NCI-H524 (cell line): Measurements from ENCODE around the gene POLG.

Source experiments
- DNase-seq, 2 experiments: peaks; one replicate each; lab custom pipeline; 2025; lab: John Stamatoyannopoulos, UW

Gene POLG

GRCh38 chr15:89326316-89326715 is 8.3 kb downstream of the POLG start:
- DNase-seq: no peak

DNA sequence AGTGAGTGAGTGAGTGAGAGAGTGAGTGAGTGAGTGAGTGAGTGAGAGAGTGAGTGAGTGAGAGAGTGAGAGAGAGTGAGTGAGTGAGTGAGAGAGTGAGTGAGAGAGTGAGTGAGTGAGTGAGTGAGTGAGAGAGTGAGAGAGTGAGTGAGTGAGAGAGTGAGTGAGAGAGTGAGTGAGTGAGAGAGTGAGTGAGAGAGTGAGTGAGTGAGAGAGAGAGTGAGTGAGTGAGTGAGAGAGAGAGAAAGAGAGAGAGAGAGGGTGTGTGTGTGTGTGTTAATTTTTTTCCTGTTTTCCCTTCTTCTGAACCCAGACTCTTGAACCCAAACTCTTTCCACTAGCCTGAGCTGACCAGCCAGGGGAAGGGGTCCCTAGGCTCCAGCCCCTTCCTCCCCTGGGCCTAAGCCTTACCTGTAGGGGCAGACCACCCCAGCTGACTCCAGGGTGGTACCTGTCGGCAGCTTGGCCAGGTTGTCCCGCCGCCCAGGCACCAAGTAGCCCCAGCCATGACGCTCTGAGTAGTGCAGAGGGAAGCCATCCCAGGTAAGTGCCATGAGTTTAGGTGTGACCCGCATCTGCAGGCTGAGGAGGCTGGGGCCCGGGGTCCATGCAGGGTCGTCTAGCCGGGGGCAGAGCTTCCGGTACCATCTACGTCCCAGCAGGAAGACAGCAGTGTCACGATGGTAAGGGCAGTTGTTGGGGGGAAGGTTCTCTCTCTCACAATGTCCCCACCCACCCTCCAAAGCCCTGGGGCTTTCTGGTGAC is 9.4 kb downstream of the POLG start:
- DNase-seq: no peak

- DNase-seq: no peak
Measured at GRCh38 chr15:89323825-89324224, 10.8 kb downstream of the POLG start.

- DNase-seq: no peak
Measured at GRCh38 chr15:89322822-89323221, 11.8 kb downstream of the POLG start.

GRCh38 chr15:89321521-89322410 is 12.9 kb downstream of the POLG start:
- DNase-seq: no peak

DNA sequence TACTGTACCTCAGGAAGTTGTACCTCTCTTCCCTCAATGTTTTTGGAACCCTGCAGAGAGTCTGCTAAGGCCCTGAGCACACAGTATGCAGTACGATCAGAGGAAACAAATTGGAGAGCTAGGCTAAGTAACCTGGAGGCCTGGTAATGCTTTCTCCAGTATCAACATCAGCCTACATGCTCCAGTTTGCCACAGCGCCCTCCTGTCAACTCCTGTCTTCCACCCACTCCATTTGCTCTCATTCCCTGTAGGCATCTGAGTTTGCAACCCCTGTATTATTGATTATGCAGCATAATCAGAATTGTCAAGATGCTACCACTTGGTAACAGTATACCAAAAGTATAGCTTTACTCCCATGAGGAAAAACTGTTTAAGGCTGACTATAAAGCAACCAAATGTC is 14.4 kb downstream of the POLG start:
- DNase-seq: no peak

GRCh38 chr15:89319678-89320077 is 14.9 kb downstream of the POLG start:
- no peak for DNase-seq

- DNase-seq: no peak
Measured at GRCh38 chr15:89317186-89317720, 17.4 kb downstream of the POLG start.

GRCh38 chr15:89316504-89316903 is 18.1 kb downstream of the POLG start:
- no peak for DNase-seq

GRCh38 chr15:89315375-89315929 is 19.2 kb downstream of the POLG start:
- DNase-seq: no peak

DNA sequence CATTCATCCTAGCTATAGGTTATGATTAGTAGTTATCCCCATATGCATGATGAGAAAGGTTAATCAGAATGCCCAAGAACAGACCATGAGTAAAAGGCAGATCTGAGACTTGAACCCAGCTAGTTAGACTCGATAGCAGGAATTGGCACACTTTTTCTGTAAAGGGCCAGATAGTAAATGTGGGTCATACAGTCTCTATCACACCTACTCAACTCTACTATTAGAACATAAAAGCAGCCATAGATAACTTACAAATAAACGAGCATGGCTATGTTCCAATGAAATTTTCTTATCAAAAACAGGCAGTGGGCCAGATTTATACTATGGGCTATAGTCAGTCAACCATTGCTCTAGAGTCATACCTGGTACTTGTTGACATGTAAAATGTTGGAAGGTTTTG is 24.6 kb downstream of the POLG start:
- DNase-seq: no peak

DNA sequence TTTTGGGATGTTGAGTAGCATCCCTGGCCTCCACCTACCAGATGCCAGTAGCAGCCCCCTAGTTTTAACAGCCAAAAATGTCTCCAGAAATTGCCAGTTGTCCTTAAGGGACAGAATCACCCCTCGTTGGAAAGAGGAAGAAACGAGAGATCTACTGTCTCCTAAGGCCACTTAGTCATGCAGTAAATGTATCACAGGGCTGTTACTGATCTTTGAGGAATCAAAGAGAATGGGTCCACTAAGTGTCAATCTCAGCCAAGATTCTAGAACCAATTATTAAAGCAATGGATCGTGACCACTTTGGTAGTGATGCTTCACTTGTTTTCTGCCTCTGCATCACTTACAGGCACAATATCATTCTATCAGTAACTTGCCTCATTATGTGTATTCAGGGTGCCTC is 26.4 kb downstream of the POLG start:
- no peak for DNase-seq

DNA sequence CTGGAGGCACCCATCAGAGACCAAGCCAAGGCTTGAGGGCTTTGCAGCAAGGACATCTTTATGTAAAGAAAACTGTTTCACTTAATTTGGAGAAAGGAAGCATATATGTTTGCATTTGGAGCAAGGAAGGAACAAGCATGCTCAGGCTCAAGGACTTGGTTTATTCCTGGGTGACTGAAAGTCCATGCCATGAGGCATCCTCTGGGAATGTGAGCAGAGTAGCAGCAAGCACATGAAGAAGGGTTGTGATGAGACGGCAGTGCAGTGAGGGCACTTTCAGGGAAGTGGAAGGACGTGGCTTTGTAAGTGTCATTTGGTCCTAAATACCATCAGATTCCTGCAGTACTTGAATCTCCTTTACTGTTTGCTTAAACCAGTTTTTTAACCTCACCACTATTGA is 26.8 kb downstream of the POLG start:
- DNase-seq: no peak

DNA sequence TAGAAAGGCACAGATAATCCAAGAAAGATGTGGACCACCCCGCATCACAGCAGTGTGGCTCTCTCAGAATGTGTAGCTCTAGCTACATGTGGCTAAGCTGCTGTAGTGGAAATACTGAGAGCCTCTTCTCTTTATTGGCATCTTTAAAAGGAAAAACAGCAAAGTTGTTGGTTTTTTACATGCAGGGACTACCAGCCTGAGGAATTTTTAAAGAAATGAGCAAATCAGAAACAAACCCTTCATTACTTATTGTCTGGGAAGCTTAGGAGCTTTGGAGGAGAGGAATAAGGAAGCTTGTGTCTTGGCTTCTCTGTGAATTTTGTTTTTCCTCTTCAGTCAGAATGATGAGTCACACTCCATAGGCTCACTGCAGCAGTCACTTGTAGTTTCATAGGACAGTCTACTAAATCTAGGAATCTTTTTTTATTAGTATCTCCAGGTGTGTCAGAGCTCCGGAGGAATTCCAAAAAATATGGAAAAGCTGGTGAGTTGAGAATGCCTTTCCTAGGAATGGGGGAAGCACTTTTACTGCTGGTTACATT is 27.5 kb downstream of the POLG start:
- no peak for DNase-seq

GRCh38 chr15:89305395-89305794 is 29.2 kb downstream of the POLG start:
- no peak for DNase-seq

GRCh38 chr15:89303986-89304385 is 30.6 kb downstream of the POLG start:
- no peak for DNase-seq

GRCh38 chr15:89301304-89302089 is 33.1 kb downstream of the POLG start:
- DNase-seq: no peak

- DNase-seq: peak; percentile 16 to 44
Measured at GRCh38 chr15:89299896-89300295, 34.7 kb downstream of the POLG start.

DNA sequence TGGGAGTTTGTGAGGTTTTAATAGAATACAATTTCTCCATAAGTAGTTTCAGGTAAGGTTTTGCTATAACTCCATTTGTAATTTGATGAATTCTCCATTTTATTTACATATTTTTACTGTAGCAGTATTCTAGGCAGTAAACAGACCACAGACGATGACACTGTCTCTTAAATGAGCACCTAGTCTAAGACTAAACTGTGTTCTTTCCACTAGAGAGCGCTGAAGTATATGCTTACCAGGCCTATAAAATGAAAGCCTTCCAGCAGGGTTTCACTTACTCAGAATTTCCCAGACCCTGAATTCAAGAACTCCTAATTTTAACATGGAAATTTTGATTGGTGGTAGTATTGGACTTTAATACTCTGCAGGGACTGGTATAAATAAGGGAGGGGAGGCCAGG is 41.6 kb downstream of the POLG start:
- DNase-seq: no peak

DNA sequence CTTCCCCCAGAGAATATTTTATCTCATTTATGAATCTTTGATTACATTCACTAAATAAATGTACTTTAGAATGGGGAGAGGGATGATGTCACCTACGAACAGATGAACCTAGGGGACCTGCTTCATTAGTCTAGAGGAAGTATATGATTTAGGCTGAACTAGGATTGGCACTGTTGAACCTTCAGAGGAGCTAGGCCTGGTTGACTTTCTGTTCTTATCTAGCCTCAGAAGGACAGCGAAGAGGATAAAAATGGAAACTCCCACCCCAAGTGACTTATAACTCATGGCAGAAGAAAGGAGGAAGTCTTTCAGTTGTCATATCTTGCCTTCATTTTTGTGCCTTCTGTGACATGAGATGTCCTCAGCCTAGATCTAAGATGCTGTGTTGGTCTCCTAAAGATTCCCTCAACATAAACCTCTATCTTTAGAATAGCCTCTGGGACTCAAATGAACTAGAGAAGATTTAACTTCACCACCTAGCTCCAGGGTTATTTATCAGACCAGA is 42.6 kb downstream of the POLG start:
- no peak for DNase-seq

- no peak for DNase-seq
Measured at GRCh38 chr15:89283201-89283600, 51.4 kb downstream of the POLG start.
